Stimulated activated CD4-positive, alpha-beta T cell treated with anti-CD3 and anti-CD28 coated beads, Interleukin-1b, Interleukin-23, amount 100 ng/mL, for 4 hours (primary cell): ENCODE data around the gene MED27.

ENCODE experiments used
- DNase-seq, 2 donors: peaks; one replicate each; pipeline ENCODE4 v3.0.0-alpha.2; 2020; ENCODE audit warnings: low read depth in 2 of 2

Gene MED27, protein sequence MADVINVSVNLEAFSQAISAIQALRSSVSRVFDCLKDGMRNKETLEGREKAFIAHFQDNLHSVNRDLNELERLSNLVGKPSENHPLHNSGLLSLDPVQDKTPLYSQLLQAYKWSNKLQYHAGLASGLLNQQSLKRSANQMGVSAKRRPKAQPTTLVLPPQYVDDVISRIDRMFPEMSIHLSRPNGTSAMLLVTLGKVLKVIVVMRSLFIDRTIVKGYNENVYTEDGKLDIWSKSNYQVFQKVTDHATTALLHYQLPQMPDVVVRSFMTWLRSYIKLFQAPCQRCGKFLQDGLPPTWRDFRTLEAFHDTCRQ

DNA sequence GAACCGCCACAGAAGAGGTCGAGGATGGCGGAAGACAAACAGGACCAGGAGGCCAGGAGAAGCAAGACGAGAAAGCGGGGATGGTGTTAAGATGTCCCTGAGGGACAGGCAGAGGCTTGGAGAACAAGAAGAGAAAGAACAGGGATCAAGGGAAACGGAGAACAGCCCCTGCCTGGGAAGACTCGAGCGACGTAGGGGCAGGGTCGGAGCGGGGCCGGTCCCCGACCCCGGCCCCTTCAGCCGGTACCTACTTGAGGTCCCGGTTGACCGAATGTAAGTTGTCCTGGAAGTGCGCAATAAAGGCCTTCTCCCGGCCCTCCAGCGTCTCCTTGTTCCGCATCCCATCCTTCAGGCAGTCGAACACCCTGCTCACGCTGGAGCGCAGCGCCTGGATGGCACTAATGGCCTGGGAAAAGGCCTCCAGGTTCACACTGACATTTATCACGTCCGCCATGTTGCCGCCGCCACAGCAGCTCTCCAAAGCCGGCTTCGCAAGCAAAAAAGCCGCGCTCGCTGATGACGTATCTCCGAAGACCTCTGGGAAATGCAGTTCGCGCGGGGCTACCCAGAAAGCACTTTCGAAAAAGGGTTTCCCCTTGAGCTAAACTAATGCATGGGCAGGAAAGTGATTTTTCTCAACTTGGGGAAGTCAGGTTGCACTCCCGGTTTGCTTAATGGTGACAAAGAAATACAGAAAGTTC, at the start of gene MED27:
TSS of gene MED27 (minus strand) at position 477 of the 701 bp plus-strand sequence. CDS start at position 454, 23 bp downstream.
- DNase-seq = peak; percentile 83 to 84

DNA sequence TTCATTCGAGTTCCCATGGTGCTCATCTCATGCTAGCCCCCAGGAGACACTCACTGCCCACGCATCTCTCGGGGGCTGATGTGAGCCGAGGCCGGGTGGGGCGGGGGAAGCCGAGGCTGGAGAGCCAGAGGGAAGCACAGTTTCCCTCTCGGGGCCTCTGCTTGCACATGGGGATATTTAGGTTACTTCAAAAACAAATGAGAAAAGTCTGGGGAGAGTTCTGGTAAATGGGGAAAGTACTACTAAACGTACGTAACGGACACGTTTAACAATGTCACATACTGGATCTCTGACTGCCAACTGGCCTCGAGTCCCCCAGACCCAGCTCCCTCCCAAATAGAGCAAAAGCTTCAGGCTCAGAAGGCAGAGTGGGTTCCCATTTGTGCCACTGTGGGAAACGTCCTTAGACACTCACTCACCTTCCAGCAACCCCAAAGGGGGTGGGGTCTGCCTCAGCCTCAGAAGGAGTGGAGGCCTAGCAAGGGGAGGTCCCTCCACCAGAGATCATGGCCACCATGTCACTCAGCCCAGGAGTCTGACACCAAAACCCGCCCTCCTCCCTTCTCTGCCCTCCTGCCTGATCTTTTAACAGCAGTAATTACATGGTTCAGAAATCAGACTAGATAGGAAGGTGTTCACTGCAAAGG, 48.3 kb upstream of the MED27 start:
- no peak for DNase-seq

DNA sequence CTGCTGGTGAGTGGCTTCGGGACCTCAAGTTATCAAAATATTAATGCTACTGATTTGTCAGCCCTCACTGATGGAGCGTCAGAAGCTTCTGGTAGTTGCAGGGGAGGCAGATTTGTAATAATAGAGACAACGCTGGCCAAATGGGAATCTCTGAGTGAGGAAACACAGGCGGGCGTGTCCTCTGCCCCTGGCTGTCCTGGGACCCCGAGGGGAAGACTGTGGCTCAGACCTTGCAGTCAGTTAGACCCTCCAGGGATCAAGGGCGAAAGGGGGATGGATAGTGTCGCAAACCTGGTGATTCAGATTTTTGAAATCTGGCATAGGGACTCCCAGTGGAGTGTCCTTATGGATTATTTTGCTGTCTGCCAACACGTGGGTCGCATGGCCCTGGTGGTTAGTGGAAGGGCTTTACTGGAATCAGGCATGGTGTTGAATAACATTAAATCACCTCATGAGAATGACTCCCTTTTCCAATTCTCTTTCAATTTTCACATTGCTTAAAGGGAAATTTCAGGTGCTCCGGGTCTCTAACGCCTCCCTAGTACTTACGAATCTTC, 47.1 kb upstream of the MED27 start:
- no peak for DNase-seq

DNA sequence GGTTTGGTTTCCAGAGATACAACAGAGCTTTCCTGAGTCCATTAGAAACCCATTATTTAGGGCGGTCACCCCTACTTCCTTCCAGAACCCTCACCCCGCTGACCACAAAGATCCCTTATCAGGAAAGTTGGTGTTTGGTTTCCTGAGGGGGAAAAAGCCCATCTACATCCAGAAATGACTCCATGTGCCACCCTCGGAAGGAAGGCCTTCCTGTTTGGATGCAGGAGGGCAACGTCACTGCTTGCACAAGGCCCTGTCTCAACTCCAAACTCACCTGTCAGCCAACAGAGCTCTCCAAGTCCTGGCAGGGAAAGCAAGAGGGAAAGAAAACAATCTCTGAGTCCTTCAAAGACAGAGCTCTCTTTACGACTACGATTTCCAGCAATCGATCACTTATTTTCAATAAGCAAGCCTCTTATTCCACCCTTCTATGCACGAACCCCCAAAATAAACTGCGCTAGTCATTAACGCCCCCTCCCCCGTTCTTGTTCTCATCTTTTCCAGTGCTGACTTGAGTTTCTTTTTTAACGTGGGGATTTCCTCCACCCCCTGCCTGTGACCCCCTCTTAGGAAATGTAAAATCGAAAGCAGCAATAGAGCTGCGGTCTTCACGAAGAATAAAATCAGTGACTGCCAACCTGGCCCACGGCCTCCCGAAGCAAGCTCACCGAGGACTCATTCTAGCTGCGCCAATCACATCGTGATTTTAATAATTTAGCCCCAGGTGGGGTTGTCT, 46.4 kb upstream of the MED27 start:
- DNase-seq = peak; percentile 6 to 10

DNA sequence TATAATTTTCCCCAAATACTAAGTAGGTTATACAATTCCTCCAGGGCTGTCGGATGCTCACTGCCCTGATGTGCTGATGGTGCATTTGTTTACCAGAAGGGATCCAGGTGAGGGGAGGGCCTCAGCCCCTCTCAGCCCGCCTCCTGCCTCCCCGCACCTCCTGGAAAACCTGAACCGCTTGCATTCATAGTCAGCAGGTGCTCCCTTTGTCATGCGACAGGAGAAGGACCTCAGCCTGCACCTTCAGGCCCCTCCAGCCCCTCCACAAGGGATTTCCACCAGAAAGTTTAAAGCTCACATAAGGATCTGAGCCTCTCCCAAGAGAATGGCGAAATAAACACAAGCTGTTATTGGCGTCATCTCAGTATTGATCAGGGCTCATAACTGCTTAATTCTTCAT, 45.7 kb upstream of the MED27 start:
- DNase-seq = no peak

DNA sequence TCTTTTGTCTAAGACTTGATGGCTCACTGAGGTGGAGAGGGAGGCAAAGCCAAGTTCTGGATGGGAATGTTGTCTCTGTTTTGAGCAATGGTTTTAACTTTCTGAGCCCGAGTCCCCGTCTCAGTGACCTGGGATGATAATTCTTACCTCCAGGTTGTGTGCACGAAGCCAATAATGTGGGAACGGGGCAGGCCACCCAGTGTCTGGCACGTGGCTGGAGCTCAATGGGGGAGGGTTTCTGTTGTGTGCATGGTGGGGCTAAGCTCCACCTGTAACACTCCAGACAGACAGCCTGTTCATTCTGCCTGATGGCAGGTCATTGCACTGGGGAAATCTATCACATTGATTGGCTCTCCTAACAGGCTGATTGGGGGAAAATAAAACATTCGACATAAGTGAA, 45.1 kb upstream of the MED27 start:
- DNase-seq = no peak

DNA sequence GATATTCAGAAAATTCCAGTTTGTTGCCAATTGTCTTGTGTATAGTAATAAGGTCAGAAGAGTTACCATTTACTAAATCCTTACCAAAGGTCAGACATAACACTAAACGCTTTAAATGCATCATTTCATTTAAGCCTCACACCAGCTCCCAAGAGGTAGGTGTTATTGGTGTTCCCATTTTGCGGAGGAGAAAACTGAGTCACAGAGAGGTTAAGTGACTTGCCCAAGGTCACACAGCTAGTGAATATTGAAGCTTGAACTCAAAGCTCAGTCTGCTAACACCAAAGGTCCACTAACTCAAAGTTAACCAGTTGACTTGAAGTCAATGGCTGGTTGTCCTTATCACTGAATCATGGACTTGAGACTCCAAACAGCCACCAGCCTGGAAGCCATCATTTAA, 41.4 kb upstream of the MED27 start:
- no peak for DNase-seq

DNA sequence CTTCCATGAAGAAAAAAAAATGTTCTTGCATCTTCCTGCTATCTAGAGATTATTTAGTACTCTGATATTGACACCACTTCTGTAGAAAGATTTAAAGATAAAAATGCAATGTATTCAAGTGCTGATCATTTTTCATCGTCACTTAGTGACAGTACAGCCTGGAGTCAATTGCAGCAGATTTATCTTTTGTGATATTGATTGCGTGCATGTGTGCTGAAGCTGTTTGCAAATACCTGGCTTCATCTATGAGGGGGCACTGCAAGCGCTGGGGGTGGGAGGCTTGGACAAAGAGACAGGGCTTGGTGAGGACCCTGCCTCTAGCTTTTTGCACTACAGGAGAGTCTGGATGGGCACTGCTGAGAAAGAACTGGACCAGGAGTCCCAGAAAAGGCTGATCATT, 38.0 kb upstream of the MED27 start:
- DNase-seq = no peak

DNA sequence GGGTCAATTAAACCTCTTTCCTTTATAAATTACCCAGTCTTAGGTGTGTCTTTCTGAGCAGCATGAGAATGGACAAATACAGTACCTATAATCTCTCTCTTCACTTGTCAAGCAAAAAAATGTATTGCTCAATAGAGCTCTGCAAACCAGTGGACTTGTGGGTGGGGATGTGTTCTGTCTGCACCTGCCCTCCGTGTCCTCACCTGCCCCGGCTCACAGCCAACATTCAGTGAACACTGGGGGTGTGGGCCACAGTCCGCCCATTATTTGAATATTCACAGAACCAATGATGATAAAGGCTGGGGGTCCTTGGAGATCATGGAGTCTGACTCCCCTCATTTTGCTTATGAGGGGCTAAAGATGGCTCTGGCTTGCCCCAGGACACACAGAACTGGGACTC, 36.9 kb upstream of the MED27 start:
- no peak for DNase-seq

DNA sequence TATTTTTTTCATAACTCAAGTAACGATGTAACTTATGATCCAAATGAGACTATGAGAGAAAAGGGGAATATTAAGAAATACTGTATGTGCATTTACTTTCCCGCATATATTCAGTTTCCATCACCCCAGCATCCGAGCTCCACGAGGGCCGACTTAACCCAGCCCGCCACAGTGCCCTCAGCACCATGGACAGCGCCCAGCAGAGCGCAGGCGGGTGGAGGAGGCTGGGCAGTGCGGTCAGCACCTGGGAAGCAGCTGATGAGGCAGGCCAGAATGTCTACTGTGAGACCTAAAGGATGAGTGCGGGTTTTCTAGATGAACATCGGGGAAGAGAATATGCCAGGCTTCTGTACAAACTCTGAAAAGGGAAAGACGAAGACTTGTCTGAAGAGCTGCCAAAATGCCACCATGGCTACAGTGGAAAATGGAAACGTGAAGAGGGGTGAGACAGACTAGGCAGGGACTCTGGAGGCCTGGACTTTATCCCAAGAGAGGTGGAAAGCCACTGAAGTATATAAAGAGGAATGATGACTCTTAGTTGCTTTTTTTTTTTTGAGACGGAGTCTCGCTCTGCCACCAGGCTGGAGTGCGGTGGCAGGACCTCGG, 34.5 kb upstream of the MED27 start:
- peak; percentile 12 to 23 for DNase-seq

DNA sequence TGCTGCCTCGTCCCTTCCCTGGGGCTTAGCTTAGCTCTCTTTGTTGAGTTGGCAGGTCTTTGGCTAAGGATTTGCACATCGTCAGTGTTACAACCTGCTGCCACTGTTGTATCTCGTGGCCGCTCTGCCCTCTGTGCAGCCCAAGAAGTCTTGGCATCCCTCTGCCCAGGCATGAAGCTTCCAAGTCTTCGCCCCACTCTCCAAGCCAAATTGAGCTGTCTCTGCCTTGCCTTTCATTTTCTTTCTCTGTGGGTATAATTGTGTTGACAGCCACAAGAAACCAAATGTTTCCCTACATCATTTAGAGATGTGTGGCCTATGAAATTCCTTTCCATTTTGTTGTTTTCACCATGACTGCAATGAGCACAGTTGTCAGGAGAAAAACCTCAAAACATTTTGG, 29.6 kb upstream of the MED27 start:
- no peak for DNase-seq

DNA sequence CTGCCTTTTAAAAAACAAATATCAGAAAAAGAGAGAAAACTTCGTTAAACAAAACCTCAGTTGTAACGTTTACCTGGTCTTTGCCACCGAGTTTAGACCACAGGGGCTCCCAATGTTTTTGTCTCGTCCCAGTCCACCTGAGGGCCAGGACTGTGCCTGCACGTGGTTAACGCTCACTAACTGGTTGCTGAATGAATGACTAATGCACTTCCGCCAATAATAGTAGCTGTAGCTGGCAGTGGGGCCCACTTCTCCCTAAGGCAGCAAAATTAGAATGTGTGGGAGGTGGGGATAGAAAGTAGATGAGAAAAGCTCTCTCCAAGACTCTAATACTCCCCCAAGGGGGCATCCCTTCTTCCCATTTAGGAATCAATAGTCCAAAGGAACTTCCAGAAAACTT, 29.1 kb upstream of the MED27 start:
- DNase-seq = no peak

DNA sequence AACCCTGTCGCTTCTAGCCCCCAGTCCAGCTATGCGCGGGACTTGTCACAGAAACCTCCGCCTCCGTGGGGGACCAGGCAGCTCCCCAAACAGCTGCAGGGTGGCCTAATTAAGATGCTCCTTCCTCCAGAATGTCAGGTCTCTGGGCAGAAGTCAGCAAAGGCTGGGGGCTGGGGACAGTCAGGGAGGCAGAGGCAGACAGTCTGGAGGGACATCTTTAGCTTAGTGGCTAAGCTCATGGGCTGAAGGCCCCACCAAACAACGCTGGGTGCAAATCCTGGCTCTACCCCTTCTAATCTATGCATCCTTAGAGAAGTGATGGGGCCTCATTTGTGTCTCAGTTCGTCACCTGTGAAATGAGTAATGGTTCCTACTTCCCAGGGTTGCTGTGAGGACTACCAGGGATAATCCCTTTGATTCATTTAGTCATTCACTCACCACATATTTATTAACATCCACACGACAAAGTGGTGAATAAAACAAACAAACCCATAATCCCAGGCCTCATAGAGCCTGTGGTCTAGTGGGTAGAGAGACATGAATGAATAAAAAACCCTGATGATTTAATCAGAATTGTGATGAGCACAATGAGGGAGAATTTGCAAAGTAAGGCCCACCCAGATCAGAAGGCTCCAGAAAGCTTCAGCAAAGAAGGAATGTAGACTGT, 20.2 kb upstream of the MED27 start:
- DNase-seq = no peak

DNA sequence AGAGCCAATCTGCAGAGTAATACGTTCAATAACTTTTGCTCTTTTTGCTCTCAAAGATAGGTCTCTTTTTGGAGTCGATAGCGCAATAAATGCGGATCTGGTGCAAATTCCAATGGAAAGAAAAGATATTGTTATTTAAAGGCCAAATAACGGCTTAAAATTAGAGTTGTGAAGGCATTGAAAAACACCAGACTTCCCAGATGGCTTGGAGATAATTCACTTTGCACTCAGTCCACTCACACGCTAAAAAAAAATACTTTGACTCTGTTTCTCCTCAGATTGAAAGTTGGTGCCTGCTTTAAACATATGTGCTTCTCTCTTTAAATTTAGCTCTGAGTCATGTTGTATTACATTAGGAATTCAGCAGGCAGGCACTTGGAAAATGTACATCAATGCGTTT, 19.5 kb upstream of the MED27 start:
- DNase-seq = no peak

DNA sequence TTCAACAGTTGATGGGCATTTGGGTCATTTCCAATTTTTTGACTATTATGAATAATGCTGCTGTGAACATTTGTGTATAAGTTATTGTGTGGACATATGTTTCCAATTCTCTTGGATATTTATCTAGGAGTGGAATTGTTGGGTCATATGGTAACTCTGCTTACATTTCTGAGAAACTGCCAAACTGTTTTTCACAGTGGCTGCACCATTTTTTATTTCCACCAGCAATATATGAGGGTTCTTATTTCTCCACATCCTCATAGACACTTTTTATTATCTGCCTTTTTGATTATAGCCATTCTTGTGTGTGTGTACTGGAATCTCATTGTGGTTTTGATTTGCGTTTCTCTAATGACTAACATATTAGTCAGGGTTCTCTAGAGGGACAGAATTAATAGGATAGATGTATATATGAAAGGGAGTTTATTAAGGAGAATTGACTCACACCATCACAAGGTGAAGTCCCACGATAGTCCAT, 14.7 kb upstream of the MED27 start:
- DNase-seq = no peak

DNA sequence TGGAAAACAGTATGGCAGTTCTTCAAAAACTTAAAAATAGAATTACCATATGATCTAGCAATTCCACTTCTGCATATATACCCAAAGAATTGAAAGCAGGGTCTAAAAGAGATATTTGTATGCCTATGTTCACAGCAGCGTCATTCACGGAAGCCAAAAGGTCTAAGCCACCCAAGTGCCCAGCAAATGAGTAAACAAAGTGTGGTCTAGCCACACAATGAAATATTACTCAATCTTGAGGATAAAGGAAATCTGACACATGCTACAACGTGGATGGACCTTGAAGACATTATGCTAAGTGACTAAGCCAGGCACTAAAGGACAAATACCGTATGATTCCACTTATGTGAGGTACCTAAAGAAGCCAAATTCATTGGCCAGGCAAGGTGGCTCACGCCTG, 11.1 kb upstream of the MED27 start:
- DNase-seq = no peak

DNA sequence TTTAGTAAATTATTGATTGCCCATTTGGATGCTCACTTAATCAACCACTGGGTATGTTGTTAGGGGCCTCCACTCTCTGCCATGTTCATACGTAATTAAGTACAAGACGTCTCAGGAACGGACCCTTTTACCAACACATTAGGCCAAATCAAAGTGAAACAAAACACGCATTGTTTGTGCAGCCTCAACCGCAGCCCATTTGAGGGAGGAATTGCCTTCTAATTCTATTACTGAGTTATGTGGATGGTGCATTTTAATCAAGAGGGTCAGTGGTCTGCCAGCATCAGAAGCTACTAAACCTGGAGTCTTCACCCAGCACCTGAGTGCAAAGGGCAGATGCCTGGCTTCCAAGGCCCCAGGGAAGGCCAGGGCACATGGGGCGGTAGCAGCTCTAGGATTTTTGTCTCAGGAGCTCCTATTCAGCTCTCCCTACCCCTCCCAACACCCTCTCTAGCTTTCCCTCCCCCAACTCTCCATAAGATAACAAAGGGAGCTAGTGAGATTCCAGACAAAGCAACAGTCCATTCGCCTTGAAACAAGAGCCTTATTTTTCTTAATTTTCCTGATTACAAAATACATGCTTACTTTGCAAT, 7.9 kb upstream of the MED27 start:
- no peak for DNase-seq

DNA sequence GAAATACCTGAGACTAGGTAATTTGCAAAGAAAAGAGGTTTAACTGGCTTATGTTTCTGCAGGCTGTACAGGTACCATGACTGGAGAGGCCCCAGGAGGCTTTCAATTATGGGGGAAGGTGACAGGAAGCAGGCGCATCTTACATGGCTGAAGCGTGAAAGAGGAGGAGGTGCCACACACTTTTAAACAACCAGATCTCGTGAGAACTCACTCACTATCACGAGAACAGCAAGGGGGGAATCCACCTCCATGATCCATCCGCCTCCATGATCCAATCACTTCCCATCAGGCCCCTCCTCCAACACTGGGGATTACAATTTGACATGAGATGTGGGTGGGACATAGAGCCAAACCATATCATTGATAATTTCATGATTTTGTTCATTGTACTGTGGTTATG, 2.5 kb upstream of the MED27 start:
- DNase-seq = no peak

DNA sequence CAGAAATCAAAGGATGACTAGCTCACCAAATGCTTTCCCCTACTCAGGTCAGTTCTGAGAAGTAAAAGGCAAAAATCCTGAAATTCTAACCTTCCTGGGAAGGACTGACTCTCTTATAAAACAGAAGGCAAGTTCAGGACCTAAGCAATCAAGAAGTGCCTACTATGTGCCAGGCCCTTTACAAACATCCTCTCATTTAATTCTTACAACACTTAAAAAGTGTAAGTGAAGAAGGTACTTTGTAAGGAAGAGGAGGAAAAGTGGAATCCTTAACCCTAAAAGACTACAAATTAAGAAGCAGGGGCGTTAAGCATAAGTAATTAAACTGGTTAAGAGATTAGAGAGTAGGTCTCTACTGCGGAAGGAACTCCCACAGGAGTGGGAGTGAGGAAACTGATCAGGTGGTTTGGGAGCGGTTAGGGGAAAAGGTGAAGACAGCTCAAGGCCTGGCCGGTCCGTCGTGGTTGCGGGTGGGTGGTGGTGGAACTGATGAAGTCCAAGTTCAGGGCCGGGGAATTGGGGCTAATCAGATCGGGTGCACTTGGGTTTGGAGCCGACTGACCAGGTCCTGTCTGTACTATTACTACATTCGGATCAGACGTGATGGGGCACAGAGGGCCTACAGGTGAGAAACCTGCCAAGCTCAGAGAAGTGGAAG, 839 bp downstream of the MED27 start:
- DNase-seq = no peak
